CD4-positive, alpha-beta T cell treated with Interferon gamma for 1 hour (primary cell): ENCODE measurements around the gene DIDO1.

Source experiments
- DNase-seq: peaks from one replicate; pipeline ENCODE4 v3.0.0-alpha.2; 2020

DIDO1 gene

DNA sequence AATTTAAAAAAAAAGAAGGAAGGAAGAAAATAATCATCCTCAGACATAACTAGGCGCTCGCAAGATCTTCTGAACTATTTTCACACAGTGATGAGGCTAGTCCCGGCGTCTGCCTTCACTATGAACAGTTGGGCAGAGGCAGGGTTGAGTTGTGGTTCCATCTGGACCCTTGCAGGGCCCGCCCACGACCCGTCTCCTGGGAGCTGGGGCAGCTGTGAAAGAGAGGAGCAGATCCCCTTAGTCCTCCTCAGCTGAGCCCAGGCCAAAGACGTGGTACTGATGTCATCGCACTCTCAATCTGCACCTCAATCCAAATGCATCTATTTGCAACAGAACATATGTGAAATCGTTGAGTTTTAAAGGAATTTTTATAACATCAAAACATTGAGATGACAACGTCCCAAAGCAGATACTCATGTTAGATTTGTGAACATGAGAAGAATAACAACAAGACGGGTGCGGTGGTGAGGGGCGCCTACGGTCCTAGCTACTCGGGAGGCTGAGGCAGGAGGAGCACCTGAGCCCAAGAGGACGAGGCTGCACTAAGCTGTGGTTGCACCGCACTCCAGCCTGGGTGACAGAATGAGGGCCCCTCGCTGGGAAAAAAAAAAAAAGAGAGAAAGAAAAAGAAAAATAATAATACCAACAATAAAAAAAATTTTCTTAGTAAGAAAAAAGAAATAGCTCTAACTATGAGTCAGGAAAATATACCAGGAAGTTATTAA, 80.0 kb downstream of the DIDO1 start:
- no peak for DNase-seq

GRCh38 chr20:62845416-62846160, 80.7 kb downstream of the DIDO1 start:
- no peak for DNase-seq

DNA sequence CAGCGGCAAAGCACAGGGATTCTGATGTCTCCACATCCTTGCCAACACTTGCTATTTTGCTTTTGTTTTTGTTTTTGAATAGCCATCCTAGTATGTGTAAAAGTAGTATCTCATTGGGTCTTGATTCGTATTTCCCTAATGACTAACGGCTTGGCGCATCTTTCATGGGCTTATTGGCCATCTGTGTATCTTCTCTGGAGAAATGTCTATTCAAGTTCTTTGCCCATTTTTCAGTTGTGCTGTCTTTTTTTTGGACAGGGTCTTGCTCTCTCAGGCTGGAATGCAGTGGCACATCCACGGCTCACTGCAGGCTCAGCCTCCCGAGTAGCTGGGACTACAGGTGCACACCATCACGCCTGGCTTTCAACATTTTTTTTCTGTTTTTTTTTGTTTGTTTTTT, 82.1 kb downstream of the DIDO1 start:
- no peak for DNase-seq

- DNase-seq: no peak
Measured at GRCh38 chr20:62843656-62844055, 82.6 kb downstream of the DIDO1 start.

- DNase-seq: no peak
Measured at GRCh38 chr20:62841705-62842212, 84.5 kb downstream of the DIDO1 start.

- no peak for DNase-seq
Measured at GRCh38 chr20:62840244-62841197, 85.8 kb downstream of the DIDO1 start.

DNA sequence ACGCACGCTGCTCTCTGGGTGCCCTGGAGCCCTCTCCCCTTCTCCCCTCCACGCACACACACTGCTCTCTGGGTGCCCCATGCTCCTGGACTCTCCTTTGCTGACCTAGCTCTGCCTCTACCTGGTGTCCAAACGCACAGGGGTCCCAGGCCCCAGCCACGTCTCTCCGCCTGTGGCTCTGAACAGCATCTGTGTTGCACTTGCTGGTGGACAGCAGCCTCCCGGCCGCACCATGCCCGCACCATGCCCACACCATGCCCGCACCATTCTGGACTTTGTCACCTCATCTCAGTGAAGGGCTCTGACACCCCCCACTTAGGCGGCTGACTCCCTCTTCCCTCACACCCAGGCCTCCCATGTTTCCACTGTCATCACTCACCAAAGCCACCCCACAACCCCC, 86.5 kb downstream of the DIDO1 start:
- no peak for DNase-seq

DNA sequence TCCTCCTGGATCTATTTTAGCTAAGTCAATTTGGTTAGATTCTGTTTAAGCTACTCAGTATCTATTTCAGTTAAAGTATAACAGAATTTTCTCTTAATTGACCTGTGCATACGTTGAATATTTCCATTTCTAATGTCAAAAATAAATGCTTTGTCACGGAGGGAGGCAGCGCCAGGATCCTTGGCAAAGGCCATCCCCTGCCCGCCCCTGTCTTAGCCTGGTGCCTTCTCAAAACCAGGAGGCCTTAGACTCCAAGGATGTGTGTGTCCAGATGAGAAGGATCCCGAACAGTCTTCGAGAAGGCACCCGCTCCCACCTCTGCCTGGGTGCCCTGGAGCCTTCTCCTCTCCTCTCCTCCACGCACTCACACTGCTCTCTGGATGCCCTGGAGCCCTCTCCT, 87.0 kb downstream of the DIDO1 start:
- no peak for DNase-seq

- DNase-seq: peak; percentile 50
Measured at GRCh38 chr20:62838128-62838891, 88.0 kb downstream of the DIDO1 start.

DNA sequence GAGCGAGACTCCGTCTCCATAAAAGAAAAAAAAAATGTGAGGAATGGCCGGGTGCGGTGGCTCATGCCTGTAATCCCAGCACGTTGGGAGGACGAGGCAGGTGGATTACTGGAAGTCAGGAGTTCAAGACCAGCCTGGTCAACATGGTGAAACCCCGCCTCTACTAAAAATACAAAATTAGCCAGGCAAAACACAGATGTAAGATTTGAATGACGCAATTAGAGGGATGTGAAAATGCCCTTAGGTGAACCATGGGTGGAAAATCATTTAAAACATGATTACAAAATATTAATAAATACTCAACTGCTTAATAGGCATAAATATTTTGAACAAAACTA, 88.5 kb downstream of the DIDO1 start:
- no peak for DNase-seq

DNA sequence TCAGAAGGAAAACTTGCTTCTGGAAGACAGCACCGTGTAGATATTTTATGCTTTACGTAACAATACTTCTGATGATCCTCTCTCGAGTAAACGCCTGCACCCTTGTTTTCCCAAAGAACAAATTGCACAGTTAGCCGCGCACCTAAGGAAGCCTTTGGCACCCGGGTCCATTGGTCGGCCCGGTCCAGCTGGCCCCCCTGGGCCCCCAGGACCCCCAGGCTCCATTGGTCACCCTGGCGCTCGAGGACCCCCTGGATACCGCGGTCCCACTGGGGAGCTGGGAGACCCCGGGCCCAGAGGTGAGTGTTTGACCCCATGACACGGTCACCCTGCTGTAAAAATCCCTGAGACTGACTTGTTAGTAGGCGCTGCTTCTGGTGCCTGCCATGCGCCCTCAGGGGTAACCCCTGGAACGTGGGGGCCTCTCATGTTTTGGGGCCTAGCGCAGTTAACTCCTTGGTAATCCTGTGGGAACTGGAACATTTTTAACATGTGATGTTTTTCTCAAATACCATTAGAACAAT, 89.3 kb downstream of the DIDO1 start:
- no peak for DNase-seq

GRCh38 chr20:62835931-62836861, 90.1 kb downstream of the DIDO1 start:
- no peak for DNase-seq

DNA sequence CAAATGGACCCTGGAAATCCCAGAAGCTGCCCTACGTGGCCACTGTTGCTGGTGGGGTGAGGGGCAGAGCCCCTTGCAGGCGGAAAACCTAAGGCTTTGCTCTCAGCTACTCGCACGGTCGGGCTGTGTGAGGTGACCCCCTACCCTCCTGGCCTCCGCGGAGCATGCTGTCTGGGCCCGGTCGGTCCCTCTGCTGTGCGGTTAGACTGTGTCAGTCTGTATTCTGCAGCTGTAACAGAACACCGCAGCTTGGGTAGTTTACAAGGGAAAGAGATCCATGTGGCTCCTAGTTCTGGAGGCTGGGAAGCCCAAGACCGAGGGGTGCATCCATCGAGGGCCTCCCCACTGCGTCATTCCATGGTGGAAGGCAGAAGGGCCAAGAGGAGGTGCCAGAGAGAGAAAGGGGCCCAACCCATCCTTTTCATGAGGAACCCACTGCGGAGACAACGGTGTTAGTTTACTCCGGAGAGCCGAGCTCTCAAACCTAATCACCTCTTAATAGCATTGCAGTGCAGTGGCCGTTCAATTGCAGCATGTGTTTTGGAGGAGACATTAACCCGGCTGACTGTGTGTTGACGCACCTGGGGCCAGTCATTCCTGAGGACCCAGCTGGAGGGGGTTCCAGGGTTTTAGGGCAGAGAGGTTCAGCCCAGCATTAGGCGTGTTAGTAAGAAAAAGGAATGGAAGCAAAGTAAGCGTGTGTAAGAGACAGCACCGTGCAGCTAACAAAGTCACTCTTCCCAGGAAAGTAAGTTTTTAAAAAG, 91.2 kb downstream of the DIDO1 start:
- DNase-seq: no peak

DNA sequence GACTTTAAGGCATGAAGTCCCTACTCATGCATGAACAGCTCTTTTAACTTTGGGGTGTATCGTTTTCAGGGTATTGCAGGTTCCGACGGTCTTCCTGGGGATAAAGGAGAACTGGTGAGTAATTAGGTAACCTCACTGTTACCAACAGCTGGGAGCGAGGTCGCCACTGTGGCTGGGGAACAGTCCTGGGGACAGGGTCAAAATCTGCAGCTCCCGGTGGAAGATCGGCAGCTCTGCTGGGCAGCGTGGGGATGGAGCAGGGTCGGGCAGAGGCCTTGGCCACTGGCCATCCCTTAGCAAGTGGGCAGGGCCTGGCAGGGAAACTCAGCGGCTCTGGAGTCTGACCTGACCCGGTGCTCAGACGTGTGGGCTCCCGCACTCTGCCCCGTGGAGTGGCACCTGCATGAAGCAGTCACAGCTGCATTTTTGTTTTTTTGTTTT, 93.3 kb downstream of the DIDO1 start:
- DNase-seq: no peak

GRCh38 chr20:62832212-62832922, 93.9 kb downstream of the DIDO1 start:
- DNase-seq: peak; percentile 78

DNA sequence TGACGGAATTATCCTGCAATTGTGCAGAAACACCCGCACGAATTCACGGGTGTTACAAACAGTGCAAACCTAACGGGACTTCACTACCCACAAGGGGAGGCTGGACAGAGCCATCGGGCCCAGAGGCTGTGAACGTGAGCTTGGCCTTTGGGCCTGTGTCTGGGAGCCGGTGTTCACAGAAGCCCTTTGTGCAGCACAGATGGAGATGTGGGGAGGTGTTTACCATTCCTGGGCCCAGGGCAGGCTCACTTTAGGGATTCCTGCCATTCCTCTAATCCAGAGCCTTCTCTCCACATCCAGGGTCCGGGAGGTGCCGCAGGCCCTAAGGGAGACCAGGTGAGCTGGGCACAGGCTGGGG, 94.5 kb downstream of the DIDO1 start:
- DNase-seq: no peak

DNA sequence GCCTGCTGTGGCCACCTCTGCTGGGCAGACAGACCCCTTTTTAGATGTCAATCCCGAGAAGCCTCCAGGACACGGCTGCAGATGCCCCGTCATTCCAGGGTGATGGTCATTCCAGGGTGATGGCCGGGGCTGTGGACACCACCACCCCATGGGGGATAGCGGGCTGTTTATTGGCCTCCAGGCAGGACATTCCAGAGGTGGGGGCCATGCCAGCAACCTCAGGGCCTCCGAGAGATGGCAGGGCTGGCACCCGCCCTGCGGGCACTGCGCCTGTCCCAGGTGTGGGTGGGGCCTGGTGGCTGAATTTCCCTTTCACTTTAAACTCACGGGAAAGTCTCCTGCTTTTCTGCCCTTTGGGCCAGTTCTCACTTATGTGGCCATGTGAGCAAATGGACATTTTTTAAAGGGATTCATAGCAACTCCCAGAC, 94.9 kb downstream of the DIDO1 start:
- DNase-seq: no peak

DNA sequence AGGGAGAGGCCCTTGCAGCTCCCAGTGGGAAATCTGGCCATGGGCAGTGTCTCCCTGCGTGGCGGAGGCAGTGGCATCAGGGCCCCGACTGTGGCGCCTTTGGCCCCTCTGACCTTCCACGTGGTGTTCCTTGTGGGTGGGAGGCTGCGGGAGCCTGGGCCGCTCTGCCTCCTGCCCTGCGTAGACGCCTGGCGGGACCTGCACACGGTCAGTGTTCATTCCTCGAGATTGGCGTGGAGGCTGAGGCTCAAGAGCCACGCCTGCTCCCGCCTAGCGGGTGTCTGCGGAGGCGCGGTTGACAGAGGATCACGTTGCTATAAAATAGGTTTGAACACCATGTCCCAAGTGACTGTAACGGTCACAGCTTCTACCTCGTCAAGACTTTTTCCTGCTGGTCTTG, 95.5 kb downstream of the DIDO1 start:
- no peak for DNase-seq

GRCh38 chr20:62830251-62830650, 96.1 kb downstream of the DIDO1 start:
- no peak for DNase-seq
